HepG2 (cell line): ENCODE data around the gene ZNF625. TPM values are rescaled to one million over a fixed set of nuclear protein-coding genes. Genes with fewer than 3 reads are reported as not detected.
A peak's percentile ranks its signal among the peaks of the same experiment; 100 is the strongest.

ENCODE experiments used
- ASH2L ChIP-seq: fragments of 300-600, 200-600 bp; sonication (generic); IDR thresholded peaks from 2 replicates; pipeline ENCODE4 v1.7.0; 2017; ENCODE audit warnings: low read depth, mild to moderate bottlenecking, moderate library complexity, mixed read lengths, low read length; ENCODE audit not compliant: insufficient read length
- MAZ ChIP-seq, 2 experiments: sonication (generic) in 1 of 2; formaldehyde crosslinking in 1 of 2; IDR thresholded peaks; 2 replicates each; pipeline versions ENCODE4 v1.5.0 to v1.6.1; 2012 to 2020; ENCODE audit warnings: low read depth in 2 of 2, mild to moderate bottlenecking in 2 of 2, borderline replicate concordance in 1 of 2, improper control_type of control experiment in 1 of 2, low read length in 1 of 2, missing genetic modification reagents in 1 of 2, moderate library complexity in 1 of 2
- MZF1 ChIP-seq: sonication (generic); formaldehyde crosslinking; IDR thresholded peaks from 2 replicates; pipeline ENCODE4 v1.8.1; 2023; ENCODE audit warnings: mild to moderate bottlenecking, missing genetic modification reagents, borderline replicate concordance
- NCOA1 ChIP-seq: sonication (generic); formaldehyde crosslinking; IDR thresholded peaks from 2 replicates; pipeline ENCODE4 v1.9.0; 2021; ENCODE audit warnings: missing genetic modification reagents
- NFKB2 ChIP-seq: sonication (generic); formaldehyde crosslinking; IDR thresholded peaks from 2 replicates; pipeline ENCODE4 v1.4.0; 2020; ENCODE audit warnings: missing genetic modification reagents, borderline replicate concordance
- RFX5 ChIP-seq: IDR thresholded peaks from 2 replicates; pipeline ENCODE4 v1.6.1; 2011; ENCODE audit warnings: low read depth, low read length, improper control_type of control experiment
- SRY ChIP-seq: sonication (generic); formaldehyde crosslinking; IDR thresholded peaks from 2 replicates; pipeline ENCODE4 v1.8.0; 2022; ENCODE audit warnings: mild to moderate bottlenecking, missing genetic modification reagents
- STAT5B ChIP-seq: sonication (generic); formaldehyde crosslinking; IDR thresholded peaks from 2 replicates; pipeline ENCODE4 v1.4.0; 2020; ENCODE audit warnings: missing genetic modification reagents
- TMF1 ChIP-seq: sonication (generic); formaldehyde crosslinking; IDR thresholded peaks from 2 replicates; pipeline ENCODE4 v1.8.1; 2022; ENCODE audit warnings: low read depth, missing genetic modification reagents
- USF2 ChIP-seq, 2 experiments: sonication (generic) in 1 of 2; formaldehyde crosslinking in 1 of 2; IDR thresholded peaks; 2 replicates each; pipeline versions ENCODE4 v1.5.1 to v1.6.1; 2011 to 2020; ENCODE audit warnings: borderline replicate concordance in 1 of 2, low read depth in 1 of 2, low read length in 1 of 2, mild to moderate bottlenecking in 1 of 2, missing genetic modification reagents in 1 of 2, moderate library complexity in 1 of 2
- YEATS2 ChIP-seq: sonication (generic); formaldehyde crosslinking; IDR thresholded peaks from 2 replicates; pipeline ENCODE4 v1.4.0; 2020; ENCODE audit warnings: missing genetic modification reagents, borderline replicate concordance
- ZNF260 ChIP-seq: sonication (generic); formaldehyde crosslinking; IDR thresholded peaks from 2 replicates; pipeline ENCODE4 v1.4.0; 2020; ENCODE audit warnings: missing genetic modification reagents, low read depth, mild to moderate bottlenecking, borderline replicate concordance
- ZNF280D ChIP-seq: sonication (generic); formaldehyde crosslinking; IDR thresholded peaks from 2 replicates; pipeline ENCODE4 v1.5.1; 2020; ENCODE audit warnings: mild to moderate bottlenecking, missing genetic modification reagents
- ZNF546 ChIP-seq: sonication (generic); formaldehyde crosslinking; conservative IDR thresholded peaks from 2 replicates; pipeline ENCODE4 v1.8.1; 2023; ENCODE audit warnings: mild to moderate bottlenecking, missing genetic modification reagents
- ZNF710 ChIP-seq: sonication (generic); formaldehyde crosslinking; IDR thresholded peaks from 2 replicates; pipeline ENCODE4 v1.5.0; 2020; ENCODE audit warnings: mild to moderate bottlenecking, missing genetic modification reagents, borderline replicate concordance
- ZNF773 ChIP-seq: sonication (generic); formaldehyde crosslinking; IDR thresholded peaks from 2 replicates; pipeline ENCODE4 v1.4.0; 2020; ENCODE audit warnings: missing genetic modification reagents, borderline replicate concordance
- polyA plus RNA-seq, 8 experiments: library from polyadenylated mRNA; depleted of rRNA in 3 of 8; stranded (reverse) in 7 of 8; unstranded in 1 of 8; fragments of >200 nt; fragmentation: Illumina TruSeq in 4 of 8; extraction: Trizol in 4 of 8; gene quantifications; 2 replicates each; pipeline versions ENCODE4 v1.2.1 to v1.2.3, GENCODE V29; 2011 to 2016; ENCODE audit warnings: low read depth in 4 of 8, missing spikeins in 1 of 8, mixed read lengths in 1 of 8; ENCODE audit not compliant: insufficient read depth in 1 of 8
- total RNA-seq, 5 experiments: library from RNA; depleted of rRNA; stranded (reverse); fragments of >200 nt; fragmentation: Illumina TruSeq; extraction: Trizol; gene quantifications; 2 replicates each; pipeline ENCODE4 v1.2.3, GENCODE V29; 2016; ENCODE audit warnings: low read depth in 1 of 5
- TF ChIP-seq, protein P1 (sequence below): sonication (generic); formaldehyde crosslinking; conservative IDR thresholded peaks from 2 replicates; pipeline ENCODE4 v1.8.0; 2022; ENCODE audit warnings: mild to moderate bottlenecking, moderate library complexity, missing genetic modification reagents

The ZNF625 gene
- total and polyA plus RNA-seq, 2 of the 13 experiments (the other 11 are each of a cell fraction or from before 2014, with no cell fraction given) = 1.7 to 12.2 TPM

GRCh38 chr19:12139885-12140544 lies 16.5 kb downstream of the ZNF625 start, which contains the start of gene ZNF20 (continued):
- no peak for TF ChIP-seq ZNF280D (CRISPR knock-in tag)
- TF ChIP-seq RFX5 = peak; percentile 81; the same call in 1 of the 2 replicates
- no peak for TF ChIP-seq MZF1 (CRISPR knock-in tag)
- TF ChIP-seq ZNF260 (CRISPR knock-in tag) = no peak
- no peak; the same call in 1 of the 2 replicates for TF ChIP-seq MAZ (IDR thresholded peaks at IDR 0.05; ENCODE audit: borderline replicate concordance, low read depth, low read length)
- TF ChIP-seq MAZ (CRISPR knock-in tag; IDR thresholded peaks at IDR 0.05; ENCODE audit: low read depth) = 0 out of 2 replicates have a peak, but pooled peaks have one; percentile 41
- TF ChIP-seq USF2 (IDR thresholded peaks at IDR 0.05; ENCODE audit: low read depth, low read length) = no peak
- 0 out of 2 replicates have a peak, but pooled peaks have one; percentile 22 for TF ChIP-seq USF2 (CRISPR knock-in tag; IDR thresholded peaks at IDR 0.05; ENCODE audit: borderline replicate concordance)
- TF ChIP-seq ASH2L = peak; percentile 72
- TF ChIP-seq YEATS2 (CRISPR knock-in tag) = 0 out of 2 replicates have a peak, but pooled peaks have one; percentile 26
- TF ChIP-seq NFKB2 = 0 out of 2 replicates have a peak, but pooled peaks have one; percentile 43
- peak; percentile 51; the same call in 1 of the 2 replicates for TF ChIP-seq TMF1
- TF ChIP-seq ZNF546 (CRISPR knock-in tag) = 0 out of 2 replicates have a peak, but pooled peaks have one; percentile 62
- 0 out of 2 replicates have a peak, but pooled peaks have one; percentile 41 for TF ChIP-seq NCOA1 (CRISPR knock-in tag)
- no peak for TF ChIP-seq ZNF773 (CRISPR knock-in tag)
- TF ChIP-seq SRY (CRISPR knock-in tag) = peak; percentile 52; the same call in 1 of the 2 replicates
- no peak for TF ChIP-seq STAT5B (CRISPR knock-in tag)
- TF ChIP-seq ZNF710 (CRISPR knock-in tag) = 0 out of 2 replicates have a peak, but pooled peaks have one; percentile 49
- TF ChIP-seq, protein P1, sequence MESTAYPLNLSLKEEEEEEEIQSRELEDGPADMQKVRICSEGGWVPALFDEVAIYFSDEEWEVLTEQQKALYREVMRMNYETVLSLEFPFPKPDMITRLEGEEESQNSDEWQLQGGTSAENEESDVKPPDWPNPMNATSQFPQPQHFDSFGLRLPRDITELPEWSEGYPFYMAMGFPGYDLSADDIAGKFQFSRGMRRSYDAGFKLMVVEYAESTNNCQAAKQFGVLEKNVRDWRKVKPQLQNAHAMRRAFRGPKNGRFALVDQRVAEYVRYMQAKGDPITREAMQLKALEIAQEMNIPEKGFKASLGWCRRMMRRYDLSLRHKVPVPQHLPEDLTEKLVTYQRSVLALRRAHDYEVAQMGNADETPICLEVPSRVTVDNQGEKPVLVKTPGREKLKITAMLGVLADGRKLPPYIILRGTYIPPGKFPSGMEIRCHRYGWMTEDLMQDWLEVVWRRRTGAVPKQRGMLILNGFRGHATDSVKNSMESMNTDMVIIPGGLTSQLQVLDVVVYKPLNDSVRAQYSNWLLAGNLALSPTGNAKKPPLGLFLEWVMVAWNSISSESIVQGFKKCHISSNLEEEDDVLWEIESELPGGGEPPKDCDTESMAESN (CRISPR knock-in tag) = peak; percentile 32; the same call in 1 of the 2 replicates
